Naive thymus-derived CD4-positive, alpha-beta T cell (primary cell): Measurements from ENCODE around the gene PPM1J. TPM values are rescaled to one million over a fixed set of nuclear protein-coding genes. Genes with fewer than 3 reads are reported as not detected.

Experiments
- ATAC-seq: fragments of 150-1000 bp; cut with Tn5 transposase; 2 replicates; pipeline ENCODE4 v1.10.0; 2021; ENCODE audit warnings: mild to moderate bottlenecking, moderate library complexity
- CTCF ChIA-PET: fragments of 350-600 bp; sonication (Branson Sonifier 250); formaldehyde crosslinking; loops from one replicate; lab custom pipeline; 2021; ENCODE audit warnings: antibody characterized with exemption; lab: Charles Lee
- POLR2A ChIA-PET: fragments of 350-600 bp; sonication (Branson Sonifier 250); formaldehyde crosslinking; loops from one replicate; lab custom pipeline; 2021; ENCODE audit warnings: antibody characterized with exemption, inconsistent platforms; lab: Charles Lee
- DNase-seq, 9 donors: peaks; one replicate each; pipeline versions ENCODE4 v3.0.0 to v3.0.0-alpha.2; 2020 to 2022; ENCODE audit warnings: mixed read lengths in 1 of 9
- H3K27ac ChIP-seq: one replicate; pipeline ENCODE4 v1.7.0; 2013; ENCODE audit warnings: mild to moderate bottlenecking, low read depth, low read length, moderate library complexity
- H3K27me3 ChIP-seq, 2 donors: one replicate each; pipeline ENCODE4 v1.7.0; 2013; ENCODE audit warnings: low read length in 2 of 2, mild to moderate bottlenecking in 2 of 2, moderate library complexity in 2 of 2; ENCODE audit not compliant: control insufficient read depth in 2 of 2, insufficient read depth in 2 of 2
- H3K36me3 ChIP-seq, 3 experiments: 1 replicate in 2 of 3; 2 replicates in 1 of 3; pipeline ENCODE4 v1.7.0; 2013; ENCODE audit warnings: low read length in 3 of 3, mild to moderate bottlenecking in 3 of 3, moderate library complexity in 1 of 3; ENCODE audit not compliant: insufficient read depth in 3 of 3, control insufficient read depth in 2 of 3
- H3K4me1 ChIP-seq, 2 donors: one replicate each; pipeline ENCODE4 v1.7.0; 2013; ENCODE audit warnings: low read length in 2 of 2, mild to moderate bottlenecking in 2 of 2, moderate library complexity in 1 of 2; ENCODE audit not compliant: control insufficient read depth in 2 of 2, insufficient read depth in 2 of 2
- H3K4me3 ChIP-seq: 2 replicates; pipeline ENCODE4 v1.7.0; 2013; ENCODE audit warnings: mild to moderate bottlenecking, low read length
- H3K9me3 ChIP-seq, 3 experiments: 1 replicate in 2 of 3; 2 replicates in 1 of 3; pipeline ENCODE4 v1.7.0; 2013; ENCODE audit warnings: low read length in 3 of 3; ENCODE audit not compliant: control insufficient read depth in 2 of 3
- H3K27ac Mint-ChIP-seq, 9 donors: one replicate each; pipeline ENCODE4 v1.8.0; 2020 to 2022; ENCODE audit warnings: mixed read lengths in 9 of 9, mild to moderate bottlenecking in 8 of 9, moderate library complexity in 5 of 9, inconsistent platforms in 2 of 9
- H3K27me3 Mint-ChIP-seq, 5 donors: one replicate each; pipeline ENCODE4 v1.8.0; 2021 to 2022; ENCODE audit warnings: mixed read lengths in 5 of 5, mild to moderate bottlenecking in 1 of 5
- H3K36me3 Mint-ChIP-seq, 5 donors: one replicate each; pipeline ENCODE4 v1.8.0; 2020 to 2022; ENCODE audit warnings: mixed read lengths in 5 of 5, mild to moderate bottlenecking in 3 of 5, inconsistent platforms in 1 of 5
- H3K4me1 Mint-ChIP-seq, 7 donors: one replicate each; pipeline ENCODE4 v1.8.0; 2020 to 2022; ENCODE audit warnings: mixed read lengths in 7 of 7, mild to moderate bottlenecking in 3 of 7, inconsistent platforms in 1 of 7
- H3K4me3 Mint-ChIP-seq, 10 donors: one replicate each; pipeline ENCODE4 v1.8.0; 2020 to 2022; ENCODE audit warnings: mild to moderate bottlenecking in 10 of 10, mixed read lengths in 10 of 10, moderate library complexity in 6 of 10, inconsistent platforms in 2 of 10
- H3K9me3 Mint-ChIP-seq, 11 donors: one replicate each; pipeline ENCODE4 v1.8.0; 2020 to 2022; ENCODE audit warnings: mixed read lengths in 11 of 11, mild to moderate bottlenecking in 4 of 11, inconsistent platforms in 1 of 11, moderate library complexity in 1 of 11
- intact Hi-C, 2 donors: fragments of 100-400 bp; cut with micrococcal nuclease; formaldehyde crosslinking; loops; one replicate each; pipeline ENCODE4 v1.15.1; 2023
- polyA plus RNA-seq, 2 donors: library from polyadenylated mRNA; unstranded; fragments of 300-500 nt; fragmentation: Illumina TruSeq; gene quantifications; one replicate each; pipeline ENCODE4 v1.2.3, GENCODE V29; 2021
- total RNA-seq, 6 experiments: library from RNA in 5 of 6; stranded (reverse) in 5 of 6; gene quantifications; 1 replicate in 5 of 6; 2 replicates in 1 of 6; pipeline ENCODE4 v1.2.3 and lab custom pipeline; 2021 to 2026

The PPM1J gene
- total and polyA plus RNA-seq, 7 experiments from 2014 or later = 0.46 to 1.6 (median 0.50) TPM; not detected in 4

GRCh38 chr1:112748396-112748795, 33.3 kb upstream of the PPM1J start:
- no peaks in the 10 kb centered on the region for H3K9me3 ChIP-seq
- POLR2A ChIA-PET = no interaction called here
- H3K27ac ChIP-seq = no peak overlapping the region
- H3K9me3 Mint-ChIP-seq = peaks cover 0 to 10% (median 4%) of the 10 kb centered on the region in 11 donors
- no peak overlapping the region for H3K4me3 Mint-ChIP-seq
- peaks cover 49 to 56% (median 53%) of the 10 kb centered on the region in 5 donors for H3K27me3 Mint-ChIP-seq
- H3K4me1 Mint-ChIP-seq = peaks cover 0 to 9% (median 7%) of the 10 kb centered on the region in 7 donors
- no peaks in the 10 kb centered on the region for H3K4me1 ChIP-seq
- CTCF ChIA-PET = no interaction called here
- H3K36me3 ChIP-seq = no peaks in the 10 kb centered on the region
- no peaks in the 10 kb centered on the region for H3K27me3 ChIP-seq
- H3K27ac Mint-ChIP-seq = no peak overlapping the region
- ATAC-seq (no peak), DNase-seq (no peak)
- intact Hi-C loops = no loop called here
- peaks cover 0 to 5% (median 4%) of the 10 kb centered on the region in 5 donors for H3K36me3 Mint-ChIP-seq
- no peak overlapping the region for H3K4me3 ChIP-seq

GRCh38 chr1:112744009-112744578, 29.0 kb upstream of the PPM1J start:
- Mint-ChIP-seq H3K4me3 (peak overlapping the region in 8 of 10 donors; percentile 8 to 58 (median 27)), H3K27ac (no peak overlapping the region), H3K36me3 (peaks cover 0 to 6% (median 4%) of the 10 kb centered on the region in 5 donors), H3K9me3 (peaks cover 0 to 13% (median 4%) of the 10 kb centered on the region in 11 donors), H3K4me1 (peaks cover 0 to 12% (median 7%) of the 10 kb centered on the region in 7 donors), H3K27me3 (peaks cover 72 to 82% (median 74%) of the 10 kb centered on the region in 5 donors)
- H3K27ac ChIP-seq = no peak overlapping the region
- POLR2A ChIA-PET = no interaction called here
- intact Hi-C loops = no loop called here
- no peaks in the 10 kb centered on the region for H3K4me1 ChIP-seq
- no peaks in the 10 kb centered on the region for H3K9me3 ChIP-seq
- H3K36me3 ChIP-seq = no peaks in the 10 kb centered on the region
- no peak overlapping the region for H3K4me3 ChIP-seq
- ATAC-seq (no peak), DNase-seq (no peak)
- no peaks in the 10 kb centered on the region for H3K27me3 ChIP-seq
- CTCF ChIA-PET = no interaction called here

GRCh38 chr1:112743174-112744008, 28.3 kb upstream of the PPM1J start:
- Histone ChIP-seq H3K36me3 (no peaks in the 10 kb centered on the region), H3K9me3 (no peaks in the 10 kb centered on the region), H3K27me3 (no peaks in the 10 kb centered on the region), H3K4me3 (no peak overlapping the region), H3K4me1 (no peaks in the 10 kb centered on the region), H3K27ac (no peak overlapping the region)
- POLR2A ChIA-PET = no interaction called here
- CTCF ChIA-PET = interaction anchor here (0.6 kb wide), 1 partner anchor 852 kb away, joined by 3 read pairs; no protein-coding TSS in a partner anchor
- Mint-ChIP-seq H3K27me3 (peaks cover 72 to 84% (median 78%) of the 10 kb centered on the region in 5 donors), H3K4me3 (peak overlapping the region in 7 of 10 donors; percentile 10 to 66 (median 49)), H3K4me1 (peaks cover 0 to 12% (median 7%) of the 10 kb centered on the region in 7 donors), H3K27ac (no peak overlapping the region), H3K36me3 (peaks cover 0 to 8% (median 2%) of the 10 kb centered on the region in 5 donors), H3K9me3 (peaks cover 0 to 15% (median 5%) of the 10 kb centered on the region in 11 donors)
- intact Hi-C loops = no loop called here
- DNase-seq (no peak), ATAC-seq (no peak)

- H3K27ac ChIP-seq = no peak overlapping the region
- H3K4me3 ChIP-seq = no peak overlapping the region
- H3K27me3 Mint-ChIP-seq = peaks cover 43 to 59% (median 50%) of the 10 kb centered on the region in 5 donors
- peaks cover 0 to 11% (median 4%) of the 10 kb centered on the region in 11 donors for H3K9me3 Mint-ChIP-seq
- DNase-seq (no peak), ATAC-seq (no peak)
- intact Hi-C loops = no loop called here
- CTCF ChIA-PET = no interaction called here
- no peaks in the 10 kb centered on the region for H3K9me3 ChIP-seq
- H3K4me1 Mint-ChIP-seq = no peaks in the 10 kb centered on the region
- H3K27ac Mint-ChIP-seq = no peak overlapping the region
- no peaks in the 10 kb centered on the region for H3K36me3 ChIP-seq
- no peak overlapping the region for H3K4me3 Mint-ChIP-seq
- POLR2A ChIA-PET = no interaction called here
- H3K36me3 Mint-ChIP-seq = peaks cover 0 to 5% (median 0%) of the 10 kb centered on the region in 5 donors
- H3K4me1 ChIP-seq = no peaks in the 10 kb centered on the region
- no peaks in the 10 kb centered on the region for H3K27me3 ChIP-seq
These were observed 22.4 kb upstream of the PPM1J start for GRCh38 chr1:112737573-112737972.

GRCh38 chr1:112735752-112736151, 20.6 kb upstream of the PPM1J start:
- Histone ChIP-seq H3K4me1 (no peaks in the 10 kb centered on the region), H3K4me3 (no peak overlapping the region), H3K27ac (no peak overlapping the region), H3K9me3 (no peaks in the 10 kb centered on the region), H3K27me3 (no peaks in the 10 kb centered on the region), H3K36me3 (no peaks in the 10 kb centered on the region)
- Mint-ChIP-seq H3K27me3 (peaks cover 27 to 41% (median 32%) of the 10 kb centered on the region in 5 donors), H3K4me1 (no peaks in the 10 kb centered on the region), H3K36me3 (peaks cover 0 to 5% (median 0%) of the 10 kb centered on the region in 5 donors), H3K4me3 (no peak overlapping the region), H3K9me3 (peaks cover 0 to 11% (median 4%) of the 10 kb centered on the region in 11 donors), H3K27ac (no peak overlapping the region)
- no peak for DNase-seq
- intact Hi-C loops = no loop called here
- CTCF ChIA-PET = no interaction called here
- ATAC-seq = no peak
- POLR2A ChIA-PET = no interaction called here

- H3K36me3 ChIP-seq = no peaks in the 10 kb centered on the region
- no peak overlapping the region for H3K27ac ChIP-seq
- Mint-ChIP-seq H3K36me3 (no peaks in the 10 kb centered on the region), H3K9me3 (no peaks in the 10 kb centered on the region), H3K4me1 (no peaks in the 10 kb centered on the region), H3K4me3 (no peak overlapping the region), H3K27ac (peak overlapping the region in 1 of 9 donors; percentile 11), H3K27me3 (peaks cover 0 to 9% (median 7%) of the 10 kb centered on the region in 5 donors)
- H3K4me3 ChIP-seq = no peak overlapping the region
- DNase-seq = no peak
- no peaks in the 10 kb centered on the region for H3K27me3 ChIP-seq
- intact Hi-C loops = no loop called here
- no peaks in the 10 kb centered on the region for H3K4me1 ChIP-seq
- ATAC-seq = no peak
- ChIA-PET POLR2A (no interaction called here), CTCF (no interaction called here)
- H3K9me3 ChIP-seq = no peaks in the 10 kb centered on the region
These were observed 16.3 kb upstream of the PPM1J start for GRCh38 chr1:112731451-112731850.
